GM12874 (cell line): ENCODE measurements around the gene ZNF142.

Experiments
- CTCF ChIP-seq: IDR thresholded peaks from 2 replicates; pipeline ENCODE4 v1.5.1; 2011; ENCODE audit warnings: low read depth, mild to moderate bottlenecking, control low read depth, low read length, moderate library complexity; ENCODE audit not compliant: insufficient read depth

Gene ZNF142

DNA sequence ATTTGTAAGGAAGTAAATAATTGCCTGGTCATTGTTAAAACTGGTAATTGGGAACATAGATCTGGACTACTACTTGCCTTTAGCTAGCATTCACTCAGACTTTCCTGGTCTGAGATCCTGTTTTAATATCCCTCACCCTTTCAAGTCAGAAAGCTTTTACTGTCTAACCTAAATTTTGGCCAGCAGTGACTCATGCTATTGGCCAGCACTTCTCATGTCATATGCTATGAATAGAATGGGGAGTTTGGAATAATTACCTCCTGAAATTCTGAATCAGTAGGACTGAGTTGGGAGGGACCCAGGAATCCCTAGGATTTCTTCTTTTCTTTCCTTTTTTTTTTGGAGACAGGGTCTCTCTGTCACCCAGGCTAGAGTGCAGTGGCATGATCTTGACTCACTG, 31.8 kb upstream of the ZNF142 start:
- TF ChIP-seq CTCF = no peak

DNA sequence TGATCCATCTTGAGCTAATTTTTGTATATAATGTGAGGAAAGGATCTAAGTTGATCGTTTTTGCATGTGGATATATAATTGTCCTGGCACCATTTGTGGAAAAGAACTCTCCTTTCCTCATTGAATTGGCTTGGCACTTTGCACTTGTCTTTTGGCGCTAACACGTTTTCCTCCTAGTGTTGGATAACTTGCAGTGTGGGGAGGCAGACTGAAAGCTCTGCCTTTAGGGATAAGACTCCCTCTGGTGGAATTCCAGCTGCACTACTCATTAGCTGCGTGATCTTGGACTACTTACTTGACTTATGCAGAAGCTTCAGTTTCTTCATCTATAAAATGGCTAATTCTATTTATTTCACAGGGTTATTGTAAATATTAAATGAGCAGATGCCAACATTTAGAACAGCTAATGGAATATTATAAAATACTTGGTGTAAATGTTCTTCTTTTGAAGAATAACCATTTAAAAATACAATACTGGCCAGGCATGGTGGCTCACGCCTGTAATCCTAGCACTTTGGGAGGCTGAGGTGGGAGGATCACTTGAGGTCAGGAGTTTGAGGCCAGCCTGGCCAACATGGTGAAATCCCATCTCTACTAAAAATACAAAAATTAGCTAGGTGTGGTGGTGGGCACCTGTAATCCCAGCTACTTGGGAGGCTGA, 28.1 kb upstream of the ZNF142 start:
- peak; percentile 52 for TF ChIP-seq CTCF

- no peak for TF ChIP-seq CTCF
These were observed 20.6 kb upstream of the ZNF142 start for GRCh38 chr2:218680061-218680460.

GRCh38 chr2:218679119-218679518, 19.7 kb upstream of the ZNF142 start:
- TF ChIP-seq CTCF = no peak

GRCh38 chr2:218671654-218672566, 12.5 kb upstream of the ZNF142 start, which contains the start of the genes RNF25 and STK36:
Gene RNF25 (minus strand): TSS chr2:218672002. CDS start chr2:218671970, 32 bp downstream.
Gene STK36 (plus strand): TSS chr2:218672086. CDS start chr2:218672830, 744 bp downstream.
- TF ChIP-seq CTCF = no peak

DNA sequence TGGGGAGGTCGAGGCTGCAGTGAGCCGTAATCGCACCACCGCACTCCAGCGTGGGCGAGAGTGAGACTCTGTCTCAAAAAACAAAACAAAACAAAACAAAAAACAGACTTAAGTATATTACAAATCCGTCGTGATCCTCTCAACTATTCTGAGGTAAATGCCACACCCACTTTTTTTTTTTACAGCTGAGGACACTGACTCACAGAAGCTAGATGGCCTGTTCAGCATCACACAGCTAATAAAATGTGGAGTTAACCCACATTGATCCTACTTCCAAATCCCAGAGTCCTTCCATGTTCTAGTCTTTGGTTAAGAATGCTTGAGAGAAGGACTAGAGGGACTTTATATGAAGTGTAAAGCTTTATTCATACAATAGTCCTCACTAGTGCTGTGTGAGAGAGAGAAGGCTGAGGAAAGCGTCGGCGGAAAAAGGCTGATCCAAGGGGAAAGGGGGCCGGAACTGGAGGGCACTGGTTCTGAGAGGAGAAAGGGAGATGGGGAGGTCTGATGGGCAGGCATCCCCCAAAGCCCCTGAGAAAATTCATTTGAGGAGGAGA, 11.8 kb upstream of the ZNF142 start:
- TF ChIP-seq CTCF = no peak

DNA sequence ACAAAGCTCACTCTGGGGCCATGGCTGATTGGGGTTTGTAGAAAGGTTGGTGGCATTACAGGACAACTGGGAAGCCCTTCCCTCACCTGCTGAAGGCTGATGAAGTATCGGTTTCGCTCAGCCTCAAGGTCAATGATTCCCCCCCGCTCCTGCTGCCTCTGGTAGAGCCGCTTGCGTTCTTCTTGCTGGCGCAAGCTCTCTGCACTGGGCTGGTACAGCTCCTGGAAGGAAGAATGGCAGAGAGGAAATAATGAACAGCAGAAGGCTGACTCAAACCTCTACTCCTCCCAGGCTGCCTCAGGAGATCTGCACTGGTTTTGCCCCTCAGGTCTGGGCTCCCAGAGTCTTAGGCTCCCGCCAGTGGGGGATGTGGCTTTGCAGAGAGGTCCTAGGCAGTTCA, 5.2 kb upstream of the ZNF142 start:
- no peak for TF ChIP-seq CTCF
